ENCODE data around the gene CD200R1. TPM values are rescaled to one million over a fixed set of nuclear protein-coding genes. Genes with fewer than 3 reads are reported as not detected.

CD200R1 gene
- total and polyA plus RNA-seq, 7 donors, result 0.06 to 0.79 (median 0.50) TPM

GRCh38 chr3:112966633-112967032, 8.3 kb downstream of the CD200R1 start:
- DNase-seq (no peak), ATAC-seq (no peak)
- Histone ChIP-seq H3K4me3 (no peak overlapping the region), H3K9me3 (no peaks in the 10 kb centered on the region), H3K36me3 (ENCODE audit: insufficient read depth in 1 of 2, low read depth in 1 of 2) (no peaks in the 10 kb centered on the region), H3K4me1 (no peaks in the 10 kb centered on the region), H3K27ac (no peak overlapping the region), H3K27me3 (ENCODE audit: insufficient read depth in 3 of 3, low read length in 2 of 3) (peaks cover 0 to 6% (median 2%) of the 10 kb centered on the region in 3 donors)
- intact Hi-C loops (cut with DNase I), result no loop called here
- WGBS, 3 donors, result 43 to 58% (median 53%) methylated on average over 2 of the region's 2 CpGs
- TF ChIP-seq, protein P1, sequence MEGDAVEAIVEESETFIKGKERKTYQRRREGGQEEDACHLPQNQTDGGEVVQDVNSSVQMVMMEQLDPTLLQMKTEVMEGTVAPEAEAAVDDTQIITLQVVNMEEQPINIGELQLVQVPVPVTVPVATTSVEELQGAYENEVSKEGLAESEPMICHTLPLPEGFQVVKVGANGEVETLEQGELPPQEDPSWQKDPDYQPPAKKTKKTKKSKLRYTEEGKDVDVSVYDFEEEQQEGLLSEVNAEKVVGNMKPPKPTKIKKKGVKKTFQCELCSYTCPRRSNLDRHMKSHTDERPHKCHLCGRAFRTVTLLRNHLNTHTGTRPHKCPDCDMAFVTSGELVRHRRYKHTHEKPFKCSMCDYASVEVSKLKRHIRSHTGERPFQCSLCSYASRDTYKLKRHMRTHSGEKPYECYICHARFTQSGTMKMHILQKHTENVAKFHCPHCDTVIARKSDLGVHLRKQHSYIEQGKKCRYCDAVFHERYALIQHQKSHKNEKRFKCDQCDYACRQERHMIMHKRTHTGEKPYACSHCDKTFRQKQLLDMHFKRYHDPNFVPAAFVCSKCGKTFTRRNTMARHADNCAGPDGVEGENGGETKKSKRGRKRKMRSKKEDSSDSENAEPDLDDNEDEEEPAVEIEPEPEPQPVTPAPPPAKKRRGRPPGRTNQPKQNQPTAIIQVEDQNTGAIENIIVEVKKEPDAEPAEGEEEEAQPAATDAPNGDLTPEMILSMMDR (IDR thresholded peaks at IDR 0.05), result no peak

DNA sequence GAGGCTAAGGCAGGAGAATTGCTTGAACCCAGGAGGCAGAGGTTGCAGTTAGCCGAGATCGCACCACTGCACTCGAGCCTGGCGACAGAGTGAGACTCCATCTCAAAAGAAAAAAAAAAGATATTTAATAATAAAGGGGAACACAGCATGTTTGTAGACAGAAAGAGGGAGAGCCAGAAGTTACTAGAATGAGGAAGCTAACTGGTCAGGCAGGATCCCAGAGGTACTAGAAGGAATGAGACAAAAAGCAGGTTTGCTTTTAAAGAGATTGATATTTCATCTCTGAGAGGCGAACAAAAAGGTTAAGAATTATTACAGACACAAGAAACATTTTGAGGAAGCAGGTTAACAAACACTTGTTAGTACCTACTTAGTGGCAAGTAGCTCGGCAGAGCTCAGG, 9.2 kb downstream of the CD200R1 start:
- ATAC-seq, result no peak
- intact Hi-C loops (cut with DNase I), result no loop called here
- Histone ChIP-seq H3K4me1 (no peaks in the 10 kb centered on the region), H3K36me3 (ENCODE audit: insufficient read depth in 1 of 2, low read depth in 1 of 2) (no peaks in the 10 kb centered on the region), H3K27me3 (ENCODE audit: insufficient read depth in 3 of 3, low read length in 2 of 3) (peaks cover 0 to 2% (median 1%) of the 10 kb centered on the region in 3 donors), H3K9me3 (no peaks in the 10 kb centered on the region), H3K4me3 (no peak overlapping the region), H3K27ac (no peak overlapping the region)
- 85 to 87% (median 86%) methylated on average over 6 of the region's 6 CpGs for WGBS, 3 donors
- TF ChIP-seq, protein P1 (IDR thresholded peaks at IDR 0.05), result no peak
- no peak for DNase-seq

- ATAC-seq (no peak), DNase-seq (no peak)
- H3K36me3 ChIP-seq (ENCODE audit: insufficient read depth in 1 of 2, low read depth in 1 of 2), result no peaks in the 10 kb centered on the region
- no peaks in the 10 kb centered on the region for H3K9me3 ChIP-seq
- no peak overlapping the region for H3K4me3 ChIP-seq
- no peaks in the 10 kb centered on the region for H3K4me1 ChIP-seq
- no peak overlapping the region for H3K27ac ChIP-seq
- H3K27me3 ChIP-seq (ENCODE audit: insufficient read depth in 3 of 3, low read length in 2 of 3), result no peaks in the 10 kb centered on the region
- intact Hi-C loops (cut with DNase I), result no loop called here
- TF ChIP-seq, protein P1 (IDR thresholded peaks at IDR 0.05), result no peak
These were observed 11.2 kb downstream of the CD200R1 start for GRCh38 chr3:112963683-112964082.

DNA sequence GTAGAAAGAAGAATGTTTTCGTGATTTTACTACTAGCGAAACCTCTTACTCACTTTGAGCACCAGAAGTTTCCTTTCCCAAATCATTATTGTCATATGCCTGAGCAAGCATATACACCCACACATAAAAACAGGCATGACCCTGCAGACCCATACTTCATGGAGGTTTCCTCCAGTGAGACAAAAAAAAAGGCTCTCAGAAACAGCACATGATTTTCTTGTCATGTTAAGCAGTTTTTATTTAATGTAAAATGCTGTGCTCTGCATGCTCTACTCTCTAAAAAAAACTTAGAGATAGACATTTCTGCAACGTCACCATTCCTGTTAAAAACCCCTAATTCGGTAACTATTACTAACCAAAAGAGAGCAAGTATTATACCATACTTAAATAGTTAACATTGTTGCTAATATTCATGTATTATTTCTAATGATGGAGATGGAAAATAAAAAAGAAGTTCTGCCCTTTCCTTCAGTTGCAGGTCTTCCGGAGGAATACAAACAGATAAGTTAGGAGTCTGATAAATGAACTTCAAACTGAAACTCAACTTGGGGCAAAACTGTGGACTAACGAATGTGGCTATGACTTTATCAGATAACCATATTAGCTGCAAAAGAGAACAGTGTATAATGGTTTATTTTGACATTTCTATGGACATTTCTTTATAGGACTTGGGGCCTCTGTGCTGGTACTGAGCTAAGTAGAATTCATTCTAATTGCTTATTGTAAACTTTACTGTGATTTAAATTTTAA, 15.9 kb downstream of the CD200R1 start:
- WGBS, 3 donors, result 68 to 70% (median 68%) methylated on average over 6 of the region's 6 CpGs
- H3K27ac ChIP-seq, result no peak overlapping the region
- no peak for DNase-seq
- H3K4me1 ChIP-seq, result no peaks in the 10 kb centered on the region
- TF ChIP-seq, protein P1 (IDR thresholded peaks at IDR 0.05), result no peak
- no peak for ATAC-seq
- H3K9me3 ChIP-seq, result no peaks in the 10 kb centered on the region
- no peaks in the 10 kb centered on the region for H3K36me3 ChIP-seq (ENCODE audit: insufficient read depth in 1 of 2, low read depth in 1 of 2)
- no peaks in the 10 kb centered on the region for H3K27me3 ChIP-seq (ENCODE audit: insufficient read depth in 3 of 3, low read length in 2 of 3)
- intact Hi-C loops (cut with DNase I), result no loop called here
- no peak overlapping the region for H3K4me3 ChIP-seq

DNA sequence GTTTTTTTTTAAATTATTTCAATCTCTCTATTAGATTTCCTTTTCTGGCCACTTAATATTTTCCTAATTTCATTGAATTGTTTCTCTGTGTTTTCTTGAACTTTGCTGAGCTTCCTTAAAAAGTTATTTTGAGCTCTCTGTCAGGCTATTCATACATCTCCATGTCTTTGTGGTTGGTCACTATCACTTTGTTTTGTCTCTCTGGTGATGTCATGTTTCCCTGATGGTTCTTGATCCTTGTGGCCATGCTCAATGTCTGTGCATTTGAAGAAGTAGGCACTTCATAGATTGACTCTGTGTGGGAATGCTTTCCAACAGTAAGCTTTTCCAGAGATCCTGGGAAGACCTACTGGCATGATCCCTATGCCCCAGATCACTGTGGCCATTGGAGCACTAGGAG, 18.6 kb downstream of the CD200R1 start:
- Histone ChIP-seq H3K4me3 (no peak overlapping the region), H3K27ac (no peak overlapping the region), H3K27me3 (ENCODE audit: insufficient read depth in 3 of 3, low read length in 2 of 3) (no peaks in the 10 kb centered on the region), H3K4me1 (no peaks in the 10 kb centered on the region), H3K9me3 (no peaks in the 10 kb centered on the region), H3K36me3 (ENCODE audit: insufficient read depth in 1 of 2, low read depth in 1 of 2) (no peaks in the 10 kb centered on the region)
- TF ChIP-seq, protein P1 (IDR thresholded peaks at IDR 0.05), result no peak
- no peak for ATAC-seq
- intact Hi-C loops (cut with DNase I), result no loop called here
- no peak for DNase-seq

Measured in psoas muscle (tissue), 8 donors.